ENCODE measurements around the gene SYNJ2. TPM values are rescaled to one million over a fixed set of nuclear protein-coding genes. Genes with fewer than 3 reads are reported as not detected.

SYNJ2 gene
- polyA plus RNA-seq, 1 donor: 11.5 TPM

- DNase-seq: no peak
Measured at GRCh38 chr6:158028876-158029275, 47.2 kb downstream of the SYNJ2 start.

- DNase-seq: no peak
Measured at GRCh38 chr6:158029668-158030230, 48.1 kb downstream of the SYNJ2 start.

- no peak for DNase-seq
Measured at GRCh38 chr6:158030380-158031300, 49.0 kb downstream of the SYNJ2 start.

- no peak for DNase-seq
Measured at GRCh38 chr6:158031381-158032353, 50.0 kb downstream of the SYNJ2 start.

GRCh38 chr6:158032354-158032733 lies 50.7 kb downstream of the SYNJ2 start:
- DNase-seq: no peak

GRCh38 chr6:158033077-158033750 lies 51.6 kb downstream of the SYNJ2 start:
- DNase-seq: no peak

- no peak for DNase-seq
Measured at GRCh38 chr6:158033751-158034702, 52.4 kb downstream of the SYNJ2 start.

- DNase-seq: no peak
Measured at GRCh38 chr6:158036261-158036660, 54.6 kb downstream of the SYNJ2 start.

DNA sequence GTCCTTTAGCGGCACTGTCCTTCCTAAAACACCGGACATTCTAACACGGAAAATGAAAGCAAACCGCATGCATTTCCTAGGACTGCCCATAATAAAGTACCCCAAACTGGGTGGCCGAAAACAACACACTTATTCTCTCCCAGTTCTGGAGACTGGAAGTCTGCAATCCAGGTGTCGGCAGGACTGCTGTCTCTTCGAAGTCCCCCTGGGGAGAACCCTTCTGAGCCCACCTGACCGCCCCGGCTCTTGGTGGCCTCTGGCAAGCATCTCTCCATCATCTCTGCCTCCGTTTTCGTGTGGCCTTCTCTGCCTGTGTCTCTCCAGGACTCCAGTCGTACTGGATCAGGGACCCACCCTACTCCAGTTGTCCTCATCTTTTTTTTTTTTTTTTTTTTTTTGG lies 55.4 kb downstream of the SYNJ2 start:
- no peak for DNase-seq

DNA sequence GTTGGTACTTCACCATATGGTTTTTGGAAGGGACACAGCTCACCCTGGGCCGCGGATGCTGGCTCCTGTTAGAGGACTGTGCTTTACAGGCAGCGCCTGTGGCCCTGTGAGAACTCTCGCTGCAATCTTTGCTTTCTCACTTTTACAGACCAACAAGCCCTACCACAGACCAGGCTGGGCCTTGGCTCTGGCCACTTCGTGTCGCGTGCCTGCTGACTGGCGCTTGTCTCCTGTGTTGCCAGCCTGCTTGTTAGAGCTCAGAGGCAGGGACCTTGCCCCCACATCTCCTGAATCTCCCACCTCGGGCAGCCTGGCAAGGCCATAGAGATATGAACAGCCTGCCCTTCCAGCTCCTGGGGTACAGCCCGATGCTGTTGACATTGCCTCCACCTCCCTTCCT lies 56.1 kb downstream of the SYNJ2 start:
- DNase-seq: no peak

GRCh38 chr6:158038291-158039177 lies 56.9 kb downstream of the SYNJ2 start:
- DNase-seq: no peak

- DNase-seq: no peak
Measured at GRCh38 chr6:158039178-158039557, 57.5 kb downstream of the SYNJ2 start.

DNA sequence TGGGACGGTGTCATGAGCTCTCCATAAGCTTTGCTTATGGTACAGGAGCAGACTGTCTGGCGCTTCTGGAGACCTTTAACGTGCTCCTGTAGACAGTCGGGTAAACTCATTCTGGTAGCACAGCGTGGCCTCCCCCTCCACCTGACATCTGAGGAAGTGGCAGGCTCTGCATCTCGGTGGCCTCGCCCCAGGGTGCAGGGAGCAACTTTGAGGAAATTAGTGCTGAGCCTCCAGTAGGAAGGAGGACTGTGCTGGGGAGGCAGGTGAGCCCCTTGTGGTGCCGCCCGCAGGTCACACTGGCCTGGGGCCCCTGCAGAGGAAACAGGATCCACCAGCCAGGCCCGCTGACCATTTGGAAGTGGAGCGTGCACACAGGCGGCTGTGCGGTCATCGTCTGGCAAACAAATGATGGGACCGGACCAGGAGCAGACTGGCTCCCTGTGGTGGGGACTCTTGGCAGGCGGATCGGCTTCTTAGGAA lies 57.9 kb downstream of the SYNJ2 start:
- DNase-seq: no peak

GRCh38 chr6:158040051-158040803 lies 58.6 kb downstream of the SYNJ2 start:
- no peak for DNase-seq

DNA sequence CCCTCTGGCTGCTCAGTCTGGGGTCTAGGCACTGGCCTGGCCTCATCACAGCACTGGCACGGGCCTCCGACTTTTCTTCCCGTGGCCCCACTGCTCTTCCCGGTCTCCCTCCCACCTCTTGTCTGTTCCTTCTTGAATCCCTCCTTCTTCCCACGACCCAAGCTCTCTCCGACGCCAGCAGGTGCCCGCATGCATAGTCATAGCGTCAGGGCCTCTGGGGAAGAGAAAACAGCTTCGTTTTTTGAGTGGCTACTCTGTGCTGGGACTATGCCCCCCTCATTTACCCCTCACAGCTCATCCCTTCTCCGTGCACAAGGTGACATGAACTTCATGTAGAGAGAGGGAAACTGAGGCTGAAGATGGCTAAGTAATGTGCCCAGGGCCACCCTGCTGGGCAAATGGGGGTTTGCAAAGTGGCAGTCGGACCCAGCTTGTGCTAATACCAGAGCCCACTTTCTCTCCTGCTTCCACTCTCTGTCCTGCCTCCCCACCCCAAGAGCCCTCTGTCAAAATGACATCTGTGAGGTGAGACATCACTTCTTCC lies 59.2 kb downstream of the SYNJ2 start:
- no peak for DNase-seq

DNA sequence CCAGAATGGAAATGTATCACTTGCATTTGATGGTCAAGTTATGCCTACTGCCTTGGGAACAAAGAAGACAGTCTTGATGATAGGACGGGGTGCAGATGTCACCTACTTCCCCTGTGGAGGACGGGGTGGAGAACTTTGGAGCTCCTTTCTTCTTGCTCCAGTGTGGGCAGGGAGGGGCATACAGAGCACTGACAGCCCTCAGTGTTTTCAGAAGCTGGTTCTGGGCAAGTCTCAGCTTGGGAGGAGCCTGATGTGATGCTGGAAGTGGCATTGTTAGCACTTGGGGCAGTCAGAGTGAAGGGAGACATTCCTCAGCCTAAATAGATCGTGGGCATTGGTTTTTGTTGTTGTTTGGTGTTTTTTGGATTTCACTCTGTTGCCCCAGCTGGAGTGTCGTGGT lies 59.7 kb downstream of the SYNJ2 start:
- no peak for DNase-seq

GRCh38 chr6:158041788-158042187 lies 60.1 kb downstream of the SYNJ2 start:
- DNase-seq: no peak

GRCh38 chr6:158042245-158042798 lies 60.7 kb downstream of the SYNJ2 start:
- no peak for DNase-seq
